BE2C (cell line): ENCODE measurements around the gene MYO1G.

ENCODE experiments used
- DNase-seq: peaks from one replicate; pipeline ENCODE4 v3.0.0-alpha.2; 2020
- H3K27me3 ChIP-seq: fragments of 250-450 bp; sonication (Bioruptor Pico); 2 replicates; pipeline ENCODE4 v1.5.1; 2020; ENCODE audit warnings: mild to moderate bottlenecking
- H3K36me3 ChIP-seq: fragments of 250-450 bp; sonication (Bioruptor Pico); 2 replicates; pipeline ENCODE4 v1.5.1; 2020; ENCODE audit warnings: mild to moderate bottlenecking
- H3K4me1 ChIP-seq: fragments of 250-450 bp; sonication (Bioruptor Pico); 2 replicates; pipeline ENCODE4 v1.5.1; 2020
- H3K4me3 ChIP-seq: 2 replicates; pipeline ENCODE4 v1.5.1; 2011; ENCODE audit warnings: low read depth, low read length
- H3K9me3 ChIP-seq: fragments of 250-450 bp; sonication (Bioruptor Pico); 2 replicates; pipeline ENCODE4 v1.5.1; 2020
- TF ChIP-seq, protein P1 (sequence below): IDR thresholded peaks from 2 replicates; pipeline ENCODE4 v1.5.1; 2012; ENCODE audit warnings: mild to moderate bottlenecking, low read depth, low read length

The MYO1G gene

DNA sequence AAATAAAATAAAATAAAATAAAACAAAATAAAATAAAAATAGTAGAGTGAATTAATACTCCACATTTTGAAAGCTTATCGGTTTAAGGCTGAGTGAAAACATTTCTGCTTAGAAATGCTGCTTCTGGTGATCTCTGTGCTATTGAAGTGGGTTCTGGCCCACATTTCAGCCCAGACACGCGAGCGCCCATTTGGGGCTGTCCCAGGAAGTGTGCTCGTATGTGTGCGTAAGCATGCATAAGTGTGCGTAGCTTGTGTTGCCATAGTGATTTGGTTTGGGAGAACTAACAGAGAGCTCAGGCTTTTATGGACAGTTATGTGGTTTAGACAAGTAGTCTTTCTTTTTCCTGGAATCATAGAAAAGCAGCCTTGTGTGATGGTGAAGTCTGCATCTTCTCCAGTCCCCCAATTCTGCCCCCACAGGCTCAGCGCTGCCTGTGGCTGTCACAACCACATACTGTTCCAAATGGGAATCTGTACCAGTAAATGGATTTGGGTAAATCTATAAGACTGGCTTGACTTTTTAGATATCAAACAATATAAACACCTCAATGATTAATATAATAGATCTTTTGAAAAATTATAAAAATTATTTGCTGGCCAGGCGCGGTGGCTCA, 63.7 kb downstream of the MYO1G start:
- H3K27me3 ChIP-seq, result no peaks in the 10 kb centered on the region
- no peaks in the 10 kb centered on the region for H3K4me1 ChIP-seq
- no peak for DNase-seq
- no peaks in the 10 kb centered on the region for H3K36me3 ChIP-seq
- TF ChIP-seq, protein P1, sequence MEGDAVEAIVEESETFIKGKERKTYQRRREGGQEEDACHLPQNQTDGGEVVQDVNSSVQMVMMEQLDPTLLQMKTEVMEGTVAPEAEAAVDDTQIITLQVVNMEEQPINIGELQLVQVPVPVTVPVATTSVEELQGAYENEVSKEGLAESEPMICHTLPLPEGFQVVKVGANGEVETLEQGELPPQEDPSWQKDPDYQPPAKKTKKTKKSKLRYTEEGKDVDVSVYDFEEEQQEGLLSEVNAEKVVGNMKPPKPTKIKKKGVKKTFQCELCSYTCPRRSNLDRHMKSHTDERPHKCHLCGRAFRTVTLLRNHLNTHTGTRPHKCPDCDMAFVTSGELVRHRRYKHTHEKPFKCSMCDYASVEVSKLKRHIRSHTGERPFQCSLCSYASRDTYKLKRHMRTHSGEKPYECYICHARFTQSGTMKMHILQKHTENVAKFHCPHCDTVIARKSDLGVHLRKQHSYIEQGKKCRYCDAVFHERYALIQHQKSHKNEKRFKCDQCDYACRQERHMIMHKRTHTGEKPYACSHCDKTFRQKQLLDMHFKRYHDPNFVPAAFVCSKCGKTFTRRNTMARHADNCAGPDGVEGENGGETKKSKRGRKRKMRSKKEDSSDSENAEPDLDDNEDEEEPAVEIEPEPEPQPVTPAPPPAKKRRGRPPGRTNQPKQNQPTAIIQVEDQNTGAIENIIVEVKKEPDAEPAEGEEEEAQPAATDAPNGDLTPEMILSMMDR, result no peak
- H3K4me3 ChIP-seq, result no peak overlapping the region
- no peaks in the 10 kb centered on the region for H3K9me3 ChIP-seq

DNA sequence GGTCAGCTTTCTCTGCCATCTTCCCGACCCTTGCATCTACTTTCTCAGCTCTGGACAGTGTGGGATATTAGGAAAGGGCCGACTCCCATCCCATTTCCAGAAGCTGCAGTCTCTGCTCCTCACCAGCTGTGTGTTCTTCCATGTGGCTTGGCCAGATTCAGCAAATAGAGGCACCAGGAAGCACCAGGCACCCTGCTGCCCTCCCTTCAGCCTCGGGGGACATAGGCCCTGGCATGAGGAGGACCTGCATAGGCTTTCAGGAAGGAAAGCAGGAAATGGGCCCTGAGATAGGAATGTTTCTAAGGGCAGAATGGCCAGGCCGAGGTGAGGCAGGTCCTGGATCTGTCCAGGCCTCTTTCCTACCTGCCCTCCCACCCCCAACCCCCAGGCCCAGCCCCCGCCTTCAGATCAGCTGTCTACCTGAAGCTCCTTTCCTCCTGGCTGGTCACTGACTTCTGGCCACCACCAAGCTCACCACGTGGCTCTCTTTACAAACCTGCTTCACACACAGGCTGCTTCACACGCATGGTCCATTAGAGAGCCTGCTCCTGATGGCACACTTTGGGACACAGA, 66.0 kb downstream of the MYO1G start:
- DNase-seq, result no peak
- no peaks in the 10 kb centered on the region for H3K36me3 ChIP-seq
- TF ChIP-seq, protein P1, result no peak
- no peaks in the 10 kb centered on the region for H3K27me3 ChIP-seq
- no peak overlapping the region for H3K4me3 ChIP-seq
- H3K9me3 ChIP-seq, result no peaks in the 10 kb centered on the region
- no peaks in the 10 kb centered on the region for H3K4me1 ChIP-seq
